ENCODE data around the gene TERT. TPM values are rescaled to one million over a fixed set of nuclear protein-coding genes. Genes with fewer than 3 reads are reported as not detected.
"Not testable (repeated sequence)": the region's sequence is repeated elsewhere in the genome, so short reads cannot be mapped to it uniquely, and the experiment has no call there.

TERT gene
- polyA plus RNA-seq, 4 donors, result 0.18 to 0.39 (median 0.23) TPM

DNA sequence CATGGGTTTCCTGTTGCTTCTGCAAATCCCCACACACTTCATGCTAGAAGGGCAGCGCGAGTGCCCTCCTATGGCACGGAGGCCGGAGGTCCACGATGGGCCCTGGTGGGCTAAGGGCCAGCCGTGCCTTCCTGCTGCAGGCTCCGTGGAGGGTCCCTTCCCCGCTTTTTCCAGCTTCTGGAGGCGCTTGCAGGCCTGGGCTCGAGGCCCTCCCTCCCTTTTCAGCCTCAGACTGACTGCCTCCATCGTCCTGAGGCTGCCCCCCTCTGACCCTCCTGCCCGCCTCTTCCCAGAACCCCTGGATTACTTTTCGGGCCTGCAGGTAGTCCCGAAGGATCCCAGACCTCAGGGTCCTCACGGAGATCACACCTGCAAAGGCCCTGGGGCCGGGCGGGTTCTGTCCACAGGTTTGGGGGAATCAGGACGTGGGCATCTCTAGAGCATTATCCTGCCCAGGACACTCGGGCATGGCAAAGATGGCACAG, 3.2 kb upstream of the TERT start:
- DNase-seq (ENCODE audit: low read depth in 4 of 4, low spot score in 3 of 4), result no peak

DNA sequence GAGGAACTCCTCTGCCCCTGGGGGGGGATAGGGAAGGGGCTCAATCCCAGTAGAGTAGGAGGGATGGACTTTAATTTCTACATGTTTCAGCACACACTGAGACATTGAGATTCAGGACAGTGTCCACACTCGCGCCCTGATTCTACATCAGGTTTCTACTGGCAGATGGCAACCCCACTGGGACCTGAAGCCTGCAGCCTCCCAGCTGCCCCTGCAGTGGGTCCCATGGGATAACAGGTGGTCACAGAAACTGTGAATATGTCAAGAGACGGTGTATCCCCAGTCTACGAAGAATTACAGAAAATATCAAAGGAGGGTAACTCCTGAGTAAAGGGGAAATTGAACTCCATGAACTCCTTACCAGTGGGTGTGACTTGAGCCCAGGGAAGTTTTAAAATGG, 2.4 kb upstream of the TERT start:
- no peak for DNase-seq (ENCODE audit: low read depth in 4 of 4, low spot score in 3 of 4)

DNA sequence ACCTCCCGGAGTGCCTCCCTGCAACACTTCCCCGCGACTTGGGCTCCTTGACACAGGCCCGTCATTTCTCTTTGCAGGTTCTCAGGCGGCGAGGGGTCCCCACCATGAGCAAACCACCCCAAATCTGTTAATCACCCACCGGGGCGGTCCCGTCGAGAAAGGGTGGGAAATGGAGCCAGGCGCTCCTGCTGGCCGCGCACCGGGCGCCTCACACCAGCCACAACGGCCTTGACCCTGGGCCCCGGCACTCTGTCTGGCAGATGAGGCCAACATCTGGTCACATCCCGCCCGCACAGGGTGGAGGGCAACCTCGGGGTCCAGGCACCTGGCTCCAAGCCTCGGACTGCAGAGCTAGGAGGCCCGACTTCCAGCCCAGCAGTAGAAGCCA, 776 bp upstream of the TERT start:
- no peak for DNase-seq (ENCODE audit: low read depth in 4 of 4, low spot score in 3 of 4)

DNA sequence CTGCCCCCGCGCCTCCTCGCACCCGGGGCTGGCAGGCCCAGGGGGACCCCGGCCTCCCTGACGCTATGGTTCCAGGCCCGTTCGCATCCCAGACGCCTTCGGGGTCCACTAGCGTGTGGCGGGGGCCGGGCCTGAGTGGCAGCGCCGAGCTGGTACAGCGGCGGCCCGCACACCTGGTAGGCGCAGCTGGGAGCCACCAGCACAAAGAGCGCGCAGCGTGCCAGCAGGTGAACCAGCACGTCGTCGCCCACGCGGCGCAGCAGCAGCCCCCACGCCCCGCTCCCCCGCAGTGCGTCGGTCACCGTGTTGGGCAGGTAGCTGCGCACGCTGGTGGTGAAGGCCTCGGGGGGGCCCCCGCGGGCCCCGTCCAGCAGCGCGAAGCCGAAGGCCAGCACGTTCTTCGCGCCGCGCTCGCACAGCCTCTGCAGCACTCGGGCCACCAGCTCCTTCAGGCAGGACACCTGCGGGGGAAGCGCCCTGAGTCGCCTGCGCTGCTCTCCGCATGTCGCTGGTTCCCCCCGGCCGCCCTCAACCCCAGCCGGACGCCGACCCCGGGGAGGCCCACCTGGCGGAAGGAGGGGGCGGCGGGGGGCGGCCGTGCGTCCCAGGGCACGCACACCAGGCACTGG, 548 bp downstream of the TERT start:
- DNase-seq (ENCODE audit: low read depth in 4 of 4, low spot score in 3 of 4), result no peak

DNA sequence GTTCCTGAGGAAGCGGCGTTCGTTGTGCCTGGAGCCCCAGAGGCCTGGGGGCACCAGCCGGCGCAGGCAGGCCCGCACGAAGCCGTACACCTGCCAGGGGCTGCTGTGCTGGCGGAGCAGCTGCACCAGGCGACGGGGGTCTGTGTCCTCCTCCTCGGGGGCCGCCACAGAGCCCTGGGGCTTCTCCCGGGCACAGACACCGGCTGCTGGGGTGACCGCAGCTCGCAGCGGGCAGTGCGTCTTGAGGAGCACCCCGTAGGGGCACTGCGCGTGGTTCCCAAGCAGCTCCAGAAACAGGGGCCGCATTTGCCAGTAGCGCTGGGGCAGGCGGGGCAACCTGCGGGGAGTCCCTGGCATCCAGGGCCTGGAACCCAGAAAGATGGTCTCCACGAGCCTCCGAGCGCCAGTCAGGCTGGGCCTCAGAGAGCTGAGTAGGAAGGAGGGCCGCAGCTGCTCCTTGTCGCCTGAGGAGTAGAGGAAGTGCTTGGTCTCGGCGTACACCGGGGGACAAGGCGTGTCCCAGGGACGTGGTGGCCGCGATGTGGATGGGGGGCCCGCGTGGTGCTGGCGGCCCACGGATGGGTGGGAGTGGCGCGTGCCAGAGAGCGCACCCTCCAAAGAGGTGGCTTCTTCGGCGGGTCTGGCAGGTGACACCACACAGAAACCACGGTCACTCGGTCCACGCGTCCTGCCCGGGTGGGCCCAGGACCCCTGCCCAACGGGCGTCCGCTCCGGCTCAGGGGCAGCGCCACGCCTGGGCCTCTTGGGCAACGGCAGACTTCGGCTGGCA, 1.3 kb downstream of the TERT start:
- no peak for DNase-seq (ENCODE audit: low read depth in 4 of 4, low spot score in 3 of 4)

DNA sequence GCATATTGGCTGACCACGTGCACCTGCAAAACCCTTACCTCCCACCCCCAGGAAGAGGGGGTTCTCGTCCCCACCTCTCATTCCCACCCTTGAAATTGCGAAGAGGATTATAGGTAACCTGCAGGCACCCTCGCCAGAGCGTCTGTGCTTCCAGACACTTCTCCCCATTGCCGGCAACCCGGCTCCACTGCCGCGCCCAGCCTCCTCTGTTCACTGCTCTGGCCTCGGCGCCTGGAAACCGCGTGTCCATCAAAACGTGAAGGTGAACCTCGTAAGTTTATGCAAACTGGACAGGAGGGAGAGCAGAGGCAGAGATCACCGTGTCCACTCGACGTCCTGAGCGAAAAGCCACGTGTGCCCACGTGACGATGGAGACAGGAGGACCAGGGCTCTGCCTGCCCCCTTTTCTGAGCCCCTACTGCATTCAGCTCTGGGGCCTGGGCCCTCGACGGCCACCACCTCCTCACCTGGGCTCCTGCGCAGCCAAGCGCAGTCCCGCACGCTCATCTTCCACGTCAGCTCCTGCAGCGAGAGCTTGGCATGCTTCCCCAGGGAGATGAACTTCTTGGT, 1.9 kb downstream of the TERT start:
- no peak for DNase-seq (ENCODE audit: low read depth in 4 of 4, low spot score in 3 of 4)

DNA sequence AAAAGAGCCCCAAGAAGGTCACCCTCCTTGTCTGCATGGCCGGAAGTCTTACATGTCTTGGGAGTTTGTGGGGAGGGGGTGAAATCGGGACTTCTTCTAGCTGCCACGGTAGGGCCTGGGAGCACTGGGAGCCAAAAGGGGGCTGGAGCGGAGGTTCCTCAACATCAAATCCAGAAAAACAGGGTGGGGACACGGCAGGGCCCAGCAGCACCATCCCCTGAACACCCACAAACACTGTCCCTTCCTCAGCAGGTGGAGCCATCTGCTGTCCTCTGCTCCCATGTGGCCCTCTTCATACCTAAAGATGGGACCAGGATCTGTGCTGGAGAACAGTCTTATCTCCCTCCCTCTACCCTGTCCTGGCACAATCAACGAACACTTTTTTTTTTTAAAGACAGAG, 2.7 kb downstream of the TERT start:
- DNase-seq (ENCODE audit: low read depth in 4 of 4, low spot score in 3 of 4), result no peak

DNA sequence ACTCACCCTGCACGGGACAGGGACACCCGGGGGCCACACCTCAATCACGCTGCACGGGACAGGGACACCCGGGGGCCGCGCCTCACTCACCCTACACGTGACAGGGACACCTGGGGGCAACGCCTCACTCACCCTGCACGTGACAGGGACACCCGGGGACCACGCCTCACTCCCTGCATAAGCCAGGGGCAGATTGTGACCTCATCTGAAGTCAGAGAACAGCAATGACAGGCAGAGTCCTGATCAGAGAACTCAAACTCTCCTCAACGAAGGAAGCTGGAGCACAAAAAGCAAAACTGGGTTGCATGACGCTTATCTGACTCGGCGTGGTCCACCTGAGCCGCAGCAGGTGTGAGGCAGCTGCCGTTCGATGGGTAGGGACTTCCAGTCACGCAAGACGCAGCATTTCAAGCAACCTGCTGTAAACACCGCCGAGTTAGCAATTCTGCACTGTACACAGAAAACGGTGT, 3.2 kb downstream of the TERT start:
- DNase-seq (ENCODE audit: low read depth in 4 of 4, low spot score in 3 of 4), result no peak

DNA sequence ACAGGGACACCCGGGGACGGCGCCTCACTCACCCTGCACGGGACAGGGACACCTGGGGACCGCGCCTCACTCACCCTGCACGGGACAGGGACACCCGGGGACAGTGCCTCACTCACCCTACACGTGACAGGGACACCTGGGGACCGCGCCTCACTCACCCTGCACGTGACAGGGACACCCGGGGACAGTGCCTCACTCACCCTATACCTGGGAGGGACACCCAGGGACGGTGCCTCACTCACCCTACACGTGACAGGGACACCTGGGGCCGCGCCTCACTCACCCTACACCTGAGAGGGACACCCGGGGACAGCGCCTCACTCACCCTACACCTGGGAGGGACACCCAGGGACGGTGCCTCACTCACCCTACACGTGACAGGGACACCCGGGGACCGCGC, 3.9 kb downstream of the TERT start:
- DNase-seq (ENCODE audit: low read depth in 4 of 4, low spot score in 3 of 4), result not testable (repeated sequence)

DNA sequence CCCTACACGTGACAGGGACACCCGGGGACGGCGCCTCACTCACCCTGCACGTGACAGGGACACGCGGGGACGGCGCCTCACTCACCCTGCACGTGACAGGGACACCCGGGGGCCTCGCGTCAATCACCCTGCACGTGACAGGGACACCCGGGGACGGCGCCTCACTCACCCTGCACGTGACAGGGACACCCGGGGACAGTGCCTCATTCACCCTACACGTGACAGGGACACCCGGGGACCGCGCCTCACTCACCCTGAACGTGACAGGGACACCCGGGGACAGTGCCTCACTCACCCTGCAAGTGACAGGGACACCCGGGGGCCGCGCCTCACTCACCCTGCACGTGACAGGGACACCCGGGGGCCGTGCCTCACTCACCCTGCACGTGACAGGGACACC, 5.3 kb downstream of the TERT start:
- DNase-seq (ENCODE audit: low read depth in 4 of 4, low spot score in 3 of 4), result not testable (repeated sequence)

DNA sequence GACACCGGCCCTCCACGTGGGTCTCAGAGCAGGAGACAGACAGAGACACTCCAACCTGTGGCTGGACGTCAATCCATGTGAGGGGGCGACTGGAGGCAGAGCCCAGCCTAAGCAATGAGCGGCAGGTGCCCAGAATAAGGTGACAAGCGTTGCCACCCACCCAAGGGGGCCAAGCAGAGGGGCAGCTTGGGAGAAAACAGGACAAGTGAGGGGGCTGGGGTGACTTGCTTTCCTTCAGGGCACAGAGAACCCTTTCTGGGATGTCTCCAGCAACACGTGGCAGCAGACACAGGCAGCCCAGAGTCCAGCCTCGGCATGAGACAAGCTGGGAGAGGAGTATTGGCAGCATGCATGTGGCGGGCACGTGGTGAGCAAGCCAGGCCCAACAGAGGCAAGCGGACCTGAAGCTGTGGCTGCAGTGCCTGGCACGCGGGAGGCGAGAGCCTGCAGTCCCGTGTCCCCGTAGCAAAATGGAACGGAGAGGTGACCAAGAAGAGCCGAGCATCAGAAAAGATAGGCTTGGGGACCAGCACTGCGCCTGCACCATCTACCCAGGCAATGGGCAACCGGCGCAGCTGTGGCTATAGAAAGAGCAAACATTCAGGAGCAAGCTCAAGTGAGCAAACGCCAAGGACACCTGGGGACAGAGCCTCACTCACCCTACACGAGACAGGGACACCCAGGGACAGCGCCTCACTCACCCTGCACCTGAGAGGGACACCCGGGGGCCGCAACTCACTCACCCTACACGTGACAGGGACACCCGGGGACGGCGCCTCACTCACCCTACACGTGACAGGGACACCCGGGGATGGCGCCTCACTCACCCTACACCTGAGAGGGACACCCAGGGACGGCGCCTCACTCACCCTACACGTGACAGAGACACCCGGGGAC, 6.2 kb downstream of the TERT start:
- DNase-seq (ENCODE audit: low read depth in 4 of 4, low spot score in 3 of 4), result no peak

DNA sequence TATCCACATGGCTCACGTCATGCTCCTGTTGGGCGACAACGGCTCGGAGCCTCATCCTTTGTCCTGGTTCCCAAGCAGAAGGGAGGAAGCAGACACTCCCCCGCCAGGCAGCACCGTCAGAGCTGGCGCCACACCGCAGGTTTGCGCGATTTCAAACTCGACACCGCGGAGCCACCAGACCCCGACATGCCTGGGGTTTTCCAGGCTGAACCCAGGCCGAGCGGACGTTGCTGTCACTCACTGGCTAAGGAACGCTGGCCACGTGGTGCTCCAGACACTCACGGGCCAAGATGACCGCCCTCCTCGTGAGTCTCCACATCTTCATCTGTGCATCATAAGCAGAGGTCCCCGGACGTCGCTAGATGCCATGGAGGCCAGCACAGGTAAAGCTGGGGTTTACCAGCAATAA, 9.0 kb downstream of the TERT start:
- no peak for DNase-seq (ENCODE audit: low read depth in 4 of 4, low spot score in 3 of 4)

DNA sequence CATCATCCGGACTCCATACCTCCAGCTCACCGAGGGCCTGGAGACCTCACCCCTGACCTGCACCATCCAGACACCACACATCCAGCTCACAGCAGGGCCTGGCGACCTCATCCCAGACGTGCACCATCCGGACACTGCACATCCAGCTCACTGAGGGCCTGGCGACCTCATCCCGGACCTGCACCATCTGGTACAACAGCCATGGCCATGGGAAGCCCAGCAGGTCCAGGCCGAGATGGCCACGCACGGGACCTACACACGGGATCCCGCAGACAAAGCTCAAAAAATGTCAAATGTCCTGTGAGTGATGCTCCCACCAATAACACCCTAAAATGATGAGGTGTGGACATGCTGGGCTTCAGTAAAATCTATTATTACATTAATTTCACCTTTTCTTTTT, 9.7 kb downstream of the TERT start:
- DNase-seq (ENCODE audit: low read depth in 4 of 4, low spot score in 3 of 4), result no peak

DNA sequence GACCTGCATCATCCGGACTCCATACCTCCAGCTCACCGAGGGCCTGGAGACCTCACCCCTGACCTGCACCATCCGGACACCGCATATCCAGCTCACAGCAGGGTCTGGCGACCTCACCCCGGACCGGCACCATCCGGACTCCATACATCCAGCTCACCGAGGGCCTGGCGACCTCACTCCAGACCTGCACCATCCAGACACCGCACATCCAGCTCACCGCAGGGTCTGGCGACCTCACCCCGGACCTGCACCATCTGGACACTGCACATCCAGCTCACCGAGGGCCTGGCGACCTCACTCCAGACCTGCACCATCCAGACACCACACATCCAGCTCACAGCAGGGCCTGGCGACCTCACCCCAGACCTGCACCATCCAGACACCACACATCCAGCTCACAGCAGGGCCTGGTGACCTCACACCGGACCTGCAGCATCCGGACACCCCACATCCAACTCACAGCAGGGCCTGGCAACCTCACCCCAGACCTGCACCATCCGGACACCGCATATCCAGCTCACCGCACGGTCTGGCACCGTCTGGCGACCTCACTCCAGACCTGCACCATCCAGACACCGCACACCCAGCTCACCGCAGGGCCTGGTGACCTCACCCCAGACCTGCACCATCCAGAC, 10.4 kb downstream of the TERT start:
- DNase-seq (ENCODE audit: low read depth in 4 of 4, low spot score in 3 of 4), result not testable (repeated sequence)

DNA sequence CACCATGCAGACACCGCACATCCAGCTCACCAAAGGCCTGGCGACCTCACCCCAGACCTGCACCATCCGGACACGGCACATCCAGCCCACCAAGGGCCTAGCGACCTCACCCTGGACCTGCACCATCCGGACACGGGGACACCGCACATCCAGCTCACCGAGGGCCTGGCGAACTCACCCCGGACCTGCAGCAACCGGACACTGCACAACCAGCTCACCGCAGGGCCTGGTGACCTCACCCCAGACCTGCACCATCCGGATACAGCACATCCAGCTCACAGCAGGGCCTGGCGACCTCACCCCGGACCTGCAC, 11.2 kb downstream of the TERT start:
- DNase-seq (ENCODE audit: low read depth in 4 of 4, low spot score in 3 of 4), result not testable (repeated sequence)

DNA sequence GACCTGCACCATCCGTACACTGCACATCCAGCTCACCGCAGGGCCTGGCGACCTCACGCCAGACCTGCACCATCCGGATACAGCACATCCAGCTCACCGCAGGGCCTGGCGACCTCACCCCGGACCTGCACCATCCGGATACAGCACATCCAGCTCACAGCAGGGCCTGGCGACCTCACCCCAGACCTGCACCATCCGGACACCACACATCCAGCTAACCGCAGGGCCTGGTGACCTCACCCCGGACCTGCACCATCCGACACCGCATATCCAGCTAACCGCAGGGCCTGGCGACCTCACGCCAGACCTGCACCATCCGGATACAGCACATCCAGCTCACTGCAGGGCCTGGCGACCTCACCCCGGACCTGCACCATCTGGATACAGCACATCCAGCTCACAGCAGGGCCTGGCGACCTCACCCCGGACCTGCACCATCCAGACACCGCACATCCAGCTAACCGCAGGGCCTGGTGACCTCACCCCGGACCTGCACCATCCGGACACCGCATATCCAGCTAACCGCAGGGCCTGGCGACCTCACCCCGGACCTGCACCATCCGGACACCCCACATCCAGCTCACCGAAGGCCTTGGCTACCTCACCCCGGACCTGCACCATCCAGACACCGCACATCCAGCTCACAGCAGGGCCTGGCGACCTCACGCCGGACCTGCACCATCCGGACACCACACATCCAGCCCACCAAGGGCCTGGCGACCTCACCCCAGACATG, 11.7 kb downstream of the TERT start:
- not testable (repeated sequence) for DNase-seq (ENCODE audit: low read depth in 4 of 4, low spot score in 3 of 4)

DNA sequence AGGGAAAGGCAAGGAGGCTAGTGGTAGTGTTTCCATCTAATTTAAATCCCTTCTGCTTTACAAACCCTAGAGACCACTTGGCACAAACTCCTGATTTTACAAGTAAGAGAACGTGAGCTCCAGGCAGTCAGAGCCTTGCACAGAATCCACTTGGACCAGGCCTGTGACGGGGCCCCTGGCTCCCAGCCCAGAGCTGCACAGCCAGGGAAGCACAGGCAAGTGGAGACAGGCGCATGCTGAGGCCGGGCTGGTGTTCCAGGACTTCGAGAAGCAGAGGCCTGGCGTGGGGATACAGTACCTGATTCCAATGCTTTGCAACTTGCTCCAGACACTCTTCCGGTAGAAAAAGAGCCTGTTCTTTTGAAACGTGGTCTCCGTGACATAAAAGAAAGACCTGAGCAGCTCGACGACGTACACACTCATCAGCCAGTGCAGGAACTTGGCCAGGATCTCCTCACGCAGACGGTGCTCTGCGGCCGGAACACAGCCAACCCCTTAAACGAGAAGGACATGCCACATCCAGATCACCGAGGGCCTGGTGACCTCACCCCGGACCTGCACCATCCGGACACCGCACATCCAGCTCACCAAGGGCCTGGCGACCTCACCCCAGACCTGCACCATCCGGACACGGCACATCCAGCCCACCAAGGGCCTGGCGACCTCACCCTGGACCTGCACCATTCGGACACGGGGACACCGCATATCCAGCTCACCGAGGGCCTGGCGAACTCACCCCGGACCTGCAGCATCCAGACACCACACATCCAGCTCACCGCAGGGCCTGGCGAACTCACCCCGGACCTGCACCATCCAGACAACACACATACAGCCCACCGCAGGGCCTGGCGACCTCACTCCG, 12.5 kb downstream of the TERT start:
- no peak for DNase-seq (ENCODE audit: low read depth in 4 of 4, low spot score in 3 of 4)

DNA sequence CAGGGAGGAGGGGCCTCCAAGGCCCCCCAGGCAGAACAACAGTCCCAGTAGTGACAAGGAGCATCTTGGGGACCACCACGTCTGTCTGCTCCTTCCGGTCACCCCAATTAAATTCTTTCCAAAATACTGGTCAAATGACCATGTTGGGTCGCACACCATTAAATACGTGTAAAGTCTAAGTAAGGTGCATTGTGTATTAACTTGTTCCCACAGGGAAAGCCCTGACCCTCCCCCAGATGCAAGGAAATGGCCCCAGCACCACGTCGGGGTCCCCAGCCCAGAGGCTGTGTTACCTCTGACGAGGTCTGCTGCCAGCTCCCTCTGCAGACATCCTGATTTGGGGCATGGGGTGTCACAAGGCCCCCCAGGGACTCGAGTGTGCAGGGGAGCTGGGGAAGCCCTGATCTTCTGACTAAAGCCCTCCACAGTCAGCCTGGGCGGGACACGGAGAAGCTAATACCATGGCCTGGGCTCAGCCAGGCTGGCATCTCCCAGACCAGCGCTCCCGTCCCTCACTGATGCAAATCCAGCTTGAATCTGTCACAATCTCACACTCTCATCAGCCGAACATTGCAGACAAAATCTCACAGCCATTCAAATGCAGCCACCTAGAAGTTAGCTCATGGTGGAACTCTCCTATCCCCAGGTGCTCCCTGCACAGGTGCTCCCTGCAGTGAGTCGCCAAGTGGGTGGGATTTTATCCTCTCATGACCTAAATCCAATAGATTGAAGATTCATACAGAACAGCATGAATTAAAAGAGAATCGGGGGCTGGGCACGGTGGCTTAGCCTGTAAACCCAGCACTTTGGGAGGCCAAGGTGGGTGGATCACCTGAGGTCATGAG, 13.6 kb downstream of the TERT start:
- no peak for DNase-seq (ENCODE audit: low read depth in 4 of 4, low spot score in 3 of 4)

Data from right renal pelvis (tissue), 4 donors.